HG03135 (cell line): ENCODE data around the gene PSMD3.

ENCODE experiments used
- ATAC-seq: cut with Tn5 transposase; IDR thresholded peaks from one replicate; pipeline ENCODE4 v1.9.1; 2021; ENCODE audit warnings: mild to moderate bottlenecking, moderate library complexity; ENCODE audit not compliant: unreplicated experiment

PSMD3 gene

DNA sequence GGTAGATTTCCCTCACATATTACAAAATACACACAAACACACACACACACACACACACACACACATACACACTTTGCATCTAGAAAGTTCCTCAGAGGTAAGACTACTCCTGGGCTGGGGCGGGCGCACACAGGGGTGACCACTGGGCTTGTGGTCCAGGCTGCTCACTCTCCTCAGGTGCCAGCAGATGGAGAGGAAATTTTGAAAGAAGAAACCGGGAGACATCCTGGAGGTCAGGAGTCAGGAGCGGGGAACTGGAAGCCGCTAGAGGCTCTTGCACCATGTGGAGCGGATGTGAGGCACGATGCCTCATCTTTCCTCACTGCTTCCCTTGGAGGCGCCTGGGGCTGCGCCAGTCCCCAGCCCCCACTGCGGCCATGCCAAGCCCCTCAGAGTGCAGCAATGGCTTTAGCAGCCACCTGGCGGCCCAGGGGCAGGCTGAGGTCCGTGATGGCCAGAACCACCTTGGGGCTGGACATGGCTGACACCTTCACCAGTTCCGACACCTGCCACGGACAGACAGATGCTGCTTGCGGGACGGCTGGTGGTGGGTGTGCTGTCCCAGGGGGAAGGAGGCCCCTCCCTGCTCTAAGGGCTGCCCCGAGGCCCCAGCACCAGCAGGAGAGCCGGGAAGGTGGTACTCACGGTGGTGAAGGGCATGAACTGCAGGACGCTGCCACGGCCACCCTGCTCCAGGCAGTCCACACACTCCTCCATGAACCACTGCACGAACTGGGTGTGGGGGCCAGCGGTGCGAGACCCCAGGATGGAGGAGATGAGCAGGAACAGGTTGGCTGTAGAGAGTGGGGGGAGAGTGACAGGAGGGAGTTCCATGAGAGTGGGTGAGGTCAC is 38.8 kb downstream of the PSMD3 start:
- ATAC-seq: no peak

DNA sequence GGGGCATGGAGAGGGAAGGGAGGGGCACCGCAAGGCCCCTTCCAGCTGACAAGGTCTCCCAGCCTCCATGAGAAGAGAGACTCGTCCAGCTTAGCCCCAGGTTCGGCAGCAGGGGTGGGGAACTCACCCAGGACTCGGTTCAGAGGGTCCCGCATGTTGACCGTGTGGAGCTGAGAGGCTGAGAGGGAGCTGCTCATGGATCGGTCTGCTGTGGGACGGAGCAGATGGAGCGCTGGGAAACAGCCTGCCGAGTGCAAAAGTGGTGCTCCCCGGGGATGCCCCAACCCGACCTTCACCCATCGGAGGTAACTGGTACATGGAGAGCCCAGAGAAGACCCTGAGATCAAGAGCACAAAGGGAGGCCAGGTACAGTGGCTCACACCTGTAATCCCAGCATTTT is 39.5 kb downstream of the PSMD3 start:
- ATAC-seq: no peak

DNA sequence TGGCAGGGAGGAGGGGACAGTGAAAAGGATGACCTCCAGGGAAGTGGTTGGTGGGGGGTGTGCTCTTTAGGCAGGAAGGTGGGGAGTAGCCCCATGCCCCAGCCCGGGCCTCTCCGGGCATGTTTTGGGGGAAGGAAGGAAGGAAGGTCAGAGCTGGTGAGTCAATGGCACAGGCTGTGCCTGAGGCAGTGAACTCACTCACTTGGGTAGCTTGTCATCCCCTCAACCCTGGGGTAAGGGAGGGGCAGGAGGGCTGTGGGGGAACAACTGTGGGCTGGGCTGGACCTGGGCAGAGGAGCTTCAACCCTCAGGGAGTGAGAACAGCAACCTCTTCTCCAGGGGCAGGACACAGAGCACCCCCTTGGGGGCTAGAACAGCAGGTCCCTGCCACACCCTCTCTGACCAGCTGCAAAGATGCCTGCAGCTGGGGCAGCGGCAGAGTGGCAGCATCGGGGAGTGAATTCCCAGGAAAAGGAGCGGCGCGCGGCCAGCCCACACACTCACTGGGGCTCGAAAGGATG is 40.9 kb downstream of the PSMD3 start:
- no peak for ATAC-seq

DNA sequence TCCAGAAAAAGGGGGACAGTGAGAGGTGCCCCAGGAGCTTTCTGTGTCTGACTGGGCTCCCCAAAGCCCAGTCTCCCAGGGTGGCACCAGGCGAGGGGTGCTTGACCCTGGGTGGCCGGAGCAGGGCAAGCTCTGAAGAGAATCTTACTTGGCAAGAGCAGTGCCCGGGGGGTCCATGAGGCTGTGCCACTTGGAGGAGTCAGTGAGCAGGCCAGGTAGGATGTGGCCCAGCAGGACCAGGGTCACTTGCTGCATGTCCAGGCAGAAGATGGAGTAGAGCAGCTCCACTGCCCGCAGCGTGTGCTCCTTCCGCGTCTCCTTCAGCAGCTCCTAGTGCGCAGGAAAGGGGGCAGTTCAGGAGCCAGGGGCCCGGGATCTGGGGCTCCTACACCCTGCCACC is 41.9 kb downstream of the PSMD3 start:
- no peak for ATAC-seq

DNA sequence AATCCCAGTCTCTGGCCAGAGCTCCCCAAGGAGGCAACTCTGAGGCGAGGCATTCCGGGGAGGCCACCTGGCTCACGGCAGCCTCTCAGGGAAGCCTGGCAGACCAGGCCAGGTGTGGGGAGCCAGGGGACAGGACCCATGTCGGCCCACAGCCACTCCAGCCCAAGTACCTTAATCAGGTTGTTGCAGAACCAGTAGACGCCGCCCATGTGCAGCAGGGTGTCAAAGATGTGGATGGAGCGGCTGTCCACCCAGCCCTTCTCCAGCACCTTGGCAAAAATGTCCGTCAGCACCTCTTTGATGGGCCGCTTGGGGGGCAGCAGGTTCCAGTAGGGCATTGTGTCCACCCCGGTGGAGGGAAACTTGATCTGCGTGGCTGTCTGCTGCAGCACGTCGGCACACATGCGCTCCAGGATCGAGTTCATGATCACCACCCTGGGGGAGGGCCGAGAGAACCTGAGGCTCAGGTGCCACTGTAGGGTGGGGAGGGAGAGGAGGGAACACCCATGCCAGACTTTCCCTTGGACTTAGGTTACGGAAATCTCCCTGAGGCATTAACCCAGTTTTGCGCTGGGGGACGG is 42.4 kb downstream of the PSMD3 start:
- ATAC-seq: no peak

DNA sequence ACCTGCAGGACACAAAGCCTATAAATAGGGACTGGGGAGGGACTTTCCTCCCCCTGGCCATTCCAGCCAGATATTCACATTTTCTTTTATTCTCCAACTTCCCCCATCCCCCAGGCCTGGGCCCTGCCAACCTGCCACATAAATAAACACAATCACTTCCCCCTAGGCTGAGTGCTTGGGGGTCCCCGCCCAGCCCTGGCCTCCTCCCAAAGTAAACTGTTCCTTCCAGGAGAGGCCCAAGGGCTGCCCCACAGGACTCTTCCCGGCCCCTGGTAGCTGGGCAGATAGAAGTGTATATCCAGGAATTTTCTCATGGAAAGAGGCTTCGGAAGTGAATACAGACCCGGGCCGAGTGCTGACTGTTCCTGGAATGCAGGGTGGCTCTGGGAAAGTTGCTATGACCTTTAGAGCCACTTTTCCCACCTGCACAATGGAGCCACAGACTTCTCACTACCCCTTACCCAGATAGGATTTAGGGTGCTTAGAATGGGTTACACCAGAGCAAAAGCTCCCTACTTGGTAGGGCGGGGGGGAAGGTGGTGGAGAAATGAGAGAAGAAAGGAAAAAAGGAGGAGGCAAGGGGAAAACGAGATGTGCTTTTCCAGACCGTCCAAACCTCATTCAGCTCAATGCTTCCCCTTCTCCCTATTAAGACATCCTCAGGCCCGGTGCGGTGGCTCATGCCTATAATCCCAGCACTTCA is 43.1 kb downstream of the PSMD3 start:
- no peak for ATAC-seq

DNA sequence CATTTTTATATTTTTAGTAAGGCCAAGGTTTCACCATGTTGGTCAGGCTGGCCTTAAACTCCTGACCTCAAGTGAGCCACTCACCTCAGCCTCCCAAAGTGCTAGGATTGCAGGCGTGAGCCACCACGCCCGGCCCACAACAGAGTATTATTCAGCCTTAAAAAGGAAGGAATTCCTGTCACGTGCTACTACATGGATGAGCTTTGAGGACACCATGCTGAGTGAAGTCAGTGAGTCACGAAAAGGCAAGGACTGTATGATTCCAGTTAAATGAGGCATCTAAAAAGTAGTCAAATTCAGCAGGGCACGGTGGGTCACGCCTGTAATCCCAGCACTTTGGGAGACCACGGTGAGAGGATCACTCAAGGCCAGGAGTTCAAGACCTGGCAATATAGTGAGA is 44.3 kb downstream of the PSMD3 start:
- ATAC-seq: no peak

DNA sequence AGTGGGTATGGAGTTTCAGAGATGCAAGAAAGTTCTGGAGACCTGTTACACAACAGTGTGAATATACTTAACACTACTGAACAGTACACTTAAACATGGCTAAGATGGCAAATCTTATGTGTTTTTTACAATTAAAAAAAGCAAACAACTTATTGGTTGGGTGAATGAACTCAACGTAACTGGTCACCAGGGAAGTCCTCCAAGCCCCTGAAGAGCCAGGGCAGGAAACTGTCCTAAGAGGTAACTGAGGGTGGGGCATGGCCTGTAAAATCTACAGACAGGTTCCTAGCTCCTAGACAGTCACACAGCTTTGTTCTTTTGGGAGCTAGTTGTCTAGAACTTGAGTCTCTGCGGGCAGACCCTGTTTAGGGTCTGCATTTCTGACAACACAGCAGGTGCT is 45.0 kb downstream of the PSMD3 start:
- ATAC-seq: no peak

DNA sequence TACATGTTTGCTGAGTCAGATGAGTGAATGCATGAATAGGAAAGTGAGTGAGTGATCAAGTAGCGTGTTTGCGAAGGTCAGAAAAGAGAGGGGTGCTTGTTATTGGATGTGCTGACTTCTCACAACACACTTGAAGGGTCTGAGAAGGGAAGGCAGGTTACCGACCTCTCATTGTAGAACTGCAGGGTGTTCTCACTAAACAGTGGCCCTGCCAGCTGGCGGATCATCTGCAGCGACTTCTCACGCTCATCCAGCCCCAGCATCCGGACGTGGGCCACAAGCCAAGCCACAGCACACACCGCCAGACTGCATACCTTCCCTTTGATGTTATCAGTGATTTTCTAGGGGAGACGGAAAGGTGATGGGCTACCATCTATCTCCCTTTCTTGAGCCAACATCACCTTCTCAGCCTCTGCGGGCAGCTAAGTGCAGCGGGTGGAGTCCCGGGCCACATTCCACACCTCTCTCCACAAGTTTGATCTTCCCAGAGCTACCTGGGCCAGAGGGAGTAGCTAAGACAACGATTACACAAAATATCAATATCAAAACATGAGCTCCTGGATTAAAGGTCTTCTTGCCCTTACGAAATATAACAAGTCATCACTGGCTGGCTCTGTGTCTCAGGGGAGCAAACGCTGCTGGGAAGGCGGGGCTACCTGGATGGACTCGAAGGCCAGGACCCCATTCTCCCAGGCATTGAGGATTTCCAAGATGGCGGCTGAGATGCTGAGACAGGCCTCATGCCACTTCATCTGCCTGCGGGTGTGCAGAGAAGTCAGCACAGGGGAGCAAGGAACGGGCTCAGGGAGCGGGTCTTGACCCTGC is 45.6 kb downstream of the PSMD3 start:
- ATAC-seq: no peak

DNA sequence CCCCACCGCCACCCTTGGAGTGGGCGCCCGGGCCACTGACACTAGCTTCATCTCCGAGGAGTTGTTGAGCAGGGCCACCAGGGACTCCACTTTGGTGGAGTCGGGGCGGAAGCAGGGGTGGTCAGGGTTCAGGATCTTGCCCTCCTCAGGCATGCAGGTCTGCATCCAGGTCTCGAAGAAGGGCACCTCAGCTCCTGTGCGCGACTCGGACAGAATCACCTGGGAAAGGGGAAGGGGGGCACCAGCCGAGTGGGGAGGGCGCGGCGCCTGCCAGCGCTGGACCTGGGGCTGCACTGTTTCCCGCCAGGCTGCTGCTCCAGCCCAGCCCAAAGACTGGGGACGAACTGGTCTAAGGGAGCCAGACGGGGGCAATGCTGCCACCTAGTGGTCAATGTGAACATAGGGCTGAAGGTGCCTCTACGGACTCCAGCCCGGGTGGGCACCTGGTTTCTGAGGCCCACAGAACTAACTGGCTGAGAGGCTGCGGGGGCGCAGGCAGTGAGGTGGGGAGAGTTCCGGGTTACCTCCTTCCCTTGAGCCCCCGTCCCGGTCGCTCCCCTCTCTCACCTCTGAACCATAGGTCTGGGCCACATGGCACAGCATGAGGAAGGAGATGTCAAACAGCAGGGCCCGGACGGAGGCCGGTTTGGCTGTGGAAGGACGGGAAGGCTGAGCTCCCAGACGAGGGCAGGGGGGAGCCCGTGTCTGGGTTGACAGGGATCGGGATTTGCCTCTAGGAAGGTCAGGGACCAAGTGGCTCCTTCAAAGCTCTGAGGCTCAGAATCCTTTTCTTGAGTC is 46.4 kb downstream of the PSMD3 start:
- ATAC-seq: peak; percentile 60

DNA sequence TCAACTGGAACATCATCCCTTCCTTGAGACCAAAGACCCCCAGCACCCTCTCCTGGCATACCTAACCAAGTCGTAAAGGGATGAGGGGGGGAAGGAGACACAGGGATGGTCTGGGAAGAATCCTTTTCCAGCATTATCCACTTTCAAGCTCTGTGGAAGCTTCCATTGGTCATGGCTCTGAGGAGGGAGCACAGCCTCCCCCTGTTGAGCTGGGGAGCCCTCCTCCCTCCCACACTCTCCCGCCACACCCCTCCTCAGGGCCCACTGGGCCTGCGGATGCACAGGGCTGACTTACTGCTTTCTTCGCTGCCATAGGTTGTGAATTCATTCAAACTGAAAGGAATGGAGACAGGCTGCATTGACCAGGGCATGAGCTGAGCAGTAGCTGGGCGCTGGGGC is 47.0 kb downstream of the PSMD3 start:
- ATAC-seq: no peak

DNA sequence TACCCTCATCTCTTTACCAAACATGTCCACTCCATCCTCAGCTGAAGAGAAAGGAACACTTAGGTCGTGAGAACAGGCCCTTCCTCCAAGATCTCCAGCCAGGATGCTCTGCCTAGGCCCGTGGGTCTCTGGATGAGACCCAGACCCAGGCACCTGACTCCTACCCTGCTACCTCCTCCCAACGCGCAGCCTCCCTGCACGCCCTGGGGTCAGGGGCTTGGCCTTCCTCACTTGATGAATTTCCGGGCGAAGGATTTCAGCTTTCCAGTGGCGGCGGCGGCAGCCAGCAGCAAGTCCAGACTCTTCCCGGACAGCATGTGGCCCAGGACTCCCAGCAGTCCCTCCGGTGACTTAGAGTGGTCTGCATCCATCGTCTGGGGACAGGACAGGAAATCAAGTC is 48.0 kb downstream of the PSMD3 start:
- ATAC-seq: no peak

DNA sequence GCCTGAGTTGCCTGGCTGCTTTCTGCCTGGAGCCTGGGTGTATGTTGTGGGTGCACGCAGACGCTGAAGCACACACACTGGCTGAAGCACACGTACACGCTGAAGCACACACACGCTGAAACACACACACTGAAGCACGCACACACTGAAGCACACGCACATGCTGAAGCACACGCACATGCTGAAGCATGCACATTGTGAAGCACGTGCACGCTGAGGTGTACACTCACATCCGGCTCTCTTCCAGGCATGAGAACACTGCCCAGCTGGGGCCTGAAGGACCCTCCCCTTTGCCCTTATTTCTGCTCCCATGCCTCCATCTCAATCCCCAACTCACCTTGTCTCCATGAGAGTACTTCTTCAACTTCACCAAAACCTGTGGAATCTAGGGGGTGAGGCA is 51.1 kb downstream of the PSMD3 start:
- ATAC-seq: no peak

DNA sequence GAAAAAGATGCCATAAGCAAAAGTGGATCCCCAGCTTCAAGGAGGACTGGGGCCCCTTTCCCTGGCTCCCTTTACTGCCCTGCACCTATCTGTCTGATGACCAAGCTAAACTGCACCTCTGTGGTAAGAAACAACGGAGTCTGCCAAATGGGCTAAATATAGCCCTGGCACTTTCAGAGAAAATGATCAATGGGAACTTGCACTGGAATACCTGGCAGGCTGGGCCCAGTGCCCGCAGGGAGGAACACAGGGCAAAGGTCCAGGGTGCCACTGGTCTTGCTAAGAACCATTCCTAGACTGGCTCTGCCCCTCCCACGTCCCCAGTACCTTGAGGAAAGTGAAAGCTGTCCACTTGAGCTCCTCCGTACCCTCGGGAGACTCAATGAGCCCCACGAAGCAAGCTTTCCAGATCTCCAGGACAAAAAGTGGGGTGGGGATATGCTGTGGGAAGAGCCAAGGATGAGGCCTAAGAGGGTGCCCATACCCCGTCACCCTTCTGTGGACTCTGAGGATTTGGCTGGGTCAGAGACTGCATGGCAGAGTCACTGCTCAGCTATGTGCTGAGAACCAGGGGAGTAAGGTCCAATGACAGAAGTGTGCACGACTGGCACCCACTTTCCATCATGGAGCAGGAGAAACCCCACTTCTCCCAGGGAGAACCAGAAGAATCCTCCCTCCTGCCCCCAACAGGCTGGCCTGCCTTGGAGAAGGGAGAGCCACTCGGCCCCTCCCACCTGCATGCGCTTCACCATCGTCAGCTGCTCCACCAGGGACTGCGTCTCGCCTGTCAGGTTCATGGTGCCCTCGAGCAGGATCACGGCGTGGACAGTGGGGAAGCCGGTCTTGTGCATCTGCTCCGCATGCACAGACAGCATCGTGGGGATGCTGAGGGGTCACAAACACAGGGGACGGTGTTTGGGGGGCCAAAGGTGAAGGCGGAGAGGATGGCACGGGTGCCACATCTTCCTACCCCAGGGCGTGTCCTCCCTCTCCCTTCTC is 52.0 kb downstream of the PSMD3 start:
- no peak for ATAC-seq

DNA sequence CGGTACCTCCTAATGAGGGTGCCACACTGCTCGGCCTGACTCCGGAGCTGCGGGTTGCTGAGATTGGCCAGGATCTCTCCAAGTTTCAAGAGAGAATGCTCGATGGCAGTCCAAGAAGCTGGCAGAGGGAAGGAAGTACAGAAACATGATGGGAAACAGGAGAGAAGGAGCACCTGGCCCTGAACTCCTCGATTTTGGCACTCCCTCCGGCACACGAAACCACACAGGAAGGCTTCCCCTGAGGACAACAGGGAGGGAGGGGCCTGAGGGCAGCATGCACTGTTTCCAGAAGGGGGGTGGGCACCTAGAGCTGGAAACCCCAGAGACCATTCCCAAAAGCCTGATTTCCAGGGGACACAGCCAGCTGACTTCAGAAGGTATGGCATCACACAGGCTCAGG is 52.7 kb downstream of the PSMD3 start:
- no peak for ATAC-seq

DNA sequence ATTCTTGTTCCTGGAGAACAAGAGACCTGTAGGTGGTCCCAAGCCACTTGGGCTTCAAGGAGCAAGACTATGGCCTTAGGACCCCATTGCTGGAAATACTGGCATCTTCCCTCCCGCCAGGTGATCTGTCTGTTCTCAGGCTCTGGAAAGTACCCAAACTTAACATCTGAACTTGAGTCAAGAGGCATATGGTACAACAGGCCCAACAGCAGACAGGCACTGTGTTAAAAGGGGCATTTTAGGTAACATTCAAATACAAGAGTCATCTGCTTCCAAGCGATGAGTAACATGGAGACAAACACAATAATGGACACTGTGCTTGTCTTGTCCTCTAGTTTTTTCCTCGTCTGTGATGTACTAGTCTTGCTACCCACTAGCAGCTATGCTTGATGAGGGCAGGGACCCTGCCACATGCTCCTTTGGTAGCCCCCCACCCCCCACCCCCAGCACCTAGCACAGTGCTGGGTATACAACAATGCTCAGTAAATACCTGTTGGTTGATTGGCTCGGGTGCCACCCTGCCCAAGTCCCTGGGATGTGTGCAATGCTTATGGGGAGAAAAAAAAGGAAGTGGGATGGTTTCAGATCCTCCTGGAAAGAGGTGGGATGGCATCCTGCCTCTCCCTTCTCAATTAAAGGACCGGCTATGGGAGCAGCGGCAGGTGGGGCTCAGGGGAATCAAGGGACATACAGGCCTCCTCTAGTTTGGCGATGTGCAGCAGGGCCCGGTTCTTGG is 54.0 kb downstream of the PSMD3 start:
- no peak for ATAC-seq

DNA sequence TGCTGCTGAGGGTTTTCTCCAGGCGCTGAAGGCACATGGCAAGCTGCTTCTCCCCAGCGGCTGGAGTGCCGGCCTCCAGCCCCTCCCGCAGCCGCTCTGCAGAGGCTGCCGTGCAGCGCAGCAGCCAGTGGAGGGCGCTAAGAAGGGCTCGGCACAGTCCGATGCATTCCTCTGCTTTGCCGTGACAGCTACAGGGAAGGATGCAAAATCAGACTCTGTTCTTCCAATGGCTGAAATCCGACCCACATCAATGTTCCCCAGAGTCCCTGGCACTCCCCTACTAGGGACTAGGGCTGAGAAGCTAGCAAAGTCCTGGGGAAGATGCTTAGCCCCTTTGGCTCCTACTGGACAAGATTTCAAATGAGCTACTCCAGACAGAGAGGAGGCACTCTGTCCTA is 54.6 kb downstream of the PSMD3 start:
- ATAC-seq: no peak

DNA sequence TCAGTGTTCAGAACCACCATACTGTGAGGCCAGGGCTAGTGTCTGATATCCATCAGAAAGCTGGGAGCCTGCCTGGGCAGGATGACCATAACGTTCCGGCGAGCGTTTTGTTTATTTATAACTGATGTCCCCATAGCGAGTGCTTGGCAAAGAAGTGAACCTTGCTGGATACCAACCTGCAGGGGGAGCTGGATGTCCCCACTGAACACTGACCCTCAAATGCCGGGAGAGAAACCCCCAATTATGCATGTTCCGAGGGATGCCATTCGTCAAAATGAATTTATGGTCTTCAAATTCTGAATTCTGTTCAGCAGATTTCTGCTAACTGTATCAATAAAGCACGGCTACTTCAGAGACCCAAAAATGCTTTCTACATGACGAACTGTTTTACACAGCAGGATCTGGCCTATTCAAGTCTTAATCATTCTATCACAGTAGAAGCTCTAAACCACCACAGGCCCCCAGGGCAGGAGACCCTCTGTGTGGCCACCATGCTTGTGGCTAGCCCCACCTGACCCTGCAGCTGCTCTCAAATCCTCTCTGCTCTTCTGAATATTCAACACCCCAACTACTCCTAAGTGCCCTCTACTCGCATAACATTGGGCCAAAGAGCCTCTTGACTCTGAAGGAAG is 58.4 kb downstream of the PSMD3 start:
- ATAC-seq: no peak
